Pons (tissue), 1 donor: ENCODE measurements around the gene NETO2.
"Not testable (repeated sequence)": the region's sequence is repeated elsewhere in the genome, so short reads cannot be mapped to it uniquely, and the experiment has no call there.

Experiments
- DNase-seq: peaks from one replicate; pipeline ENCODE4 v3.0.0-alpha.2; 2016; ENCODE audit warnings: low spot score

The NETO2 gene

DNA sequence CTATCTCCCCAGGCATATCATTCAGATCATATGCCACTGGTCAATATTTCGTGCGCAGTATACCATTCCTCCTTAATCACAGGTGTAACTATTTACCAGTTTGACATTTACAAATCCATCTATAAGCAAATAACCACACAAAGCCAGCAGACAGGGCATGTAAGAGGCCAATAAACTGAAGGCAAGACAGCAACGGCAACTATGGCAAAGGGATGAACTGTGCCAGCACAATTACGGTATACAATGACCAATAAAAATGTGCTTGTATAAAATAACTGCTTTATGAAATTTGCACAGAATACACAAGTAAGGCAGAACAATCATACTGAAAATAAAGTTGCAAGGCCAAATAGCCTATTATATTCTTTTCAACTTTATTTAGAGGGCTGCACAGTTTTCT, 9.2 kb downstream of the NETO2 start:
- DNase-seq = no peak

DNA sequence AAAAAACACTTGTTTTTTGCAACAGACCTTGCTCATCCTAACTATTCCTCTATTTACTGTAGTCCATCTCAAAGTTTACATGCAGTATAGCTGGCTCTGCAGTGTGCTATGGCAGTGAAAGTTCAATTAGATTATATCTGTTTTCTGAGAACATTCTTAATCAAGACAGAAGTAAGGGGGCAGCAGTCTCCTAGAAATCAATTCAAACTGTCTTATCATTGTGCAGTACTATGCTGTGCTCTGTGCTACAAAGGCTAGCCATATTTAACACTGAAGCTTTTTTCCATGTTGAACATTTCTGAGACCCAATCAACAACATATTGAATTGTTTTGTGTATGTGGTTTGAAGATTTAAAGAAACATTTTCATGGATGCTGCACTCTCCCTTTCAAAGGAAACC, 11.4 kb downstream of the NETO2 start:
- no peak for DNase-seq

DNA sequence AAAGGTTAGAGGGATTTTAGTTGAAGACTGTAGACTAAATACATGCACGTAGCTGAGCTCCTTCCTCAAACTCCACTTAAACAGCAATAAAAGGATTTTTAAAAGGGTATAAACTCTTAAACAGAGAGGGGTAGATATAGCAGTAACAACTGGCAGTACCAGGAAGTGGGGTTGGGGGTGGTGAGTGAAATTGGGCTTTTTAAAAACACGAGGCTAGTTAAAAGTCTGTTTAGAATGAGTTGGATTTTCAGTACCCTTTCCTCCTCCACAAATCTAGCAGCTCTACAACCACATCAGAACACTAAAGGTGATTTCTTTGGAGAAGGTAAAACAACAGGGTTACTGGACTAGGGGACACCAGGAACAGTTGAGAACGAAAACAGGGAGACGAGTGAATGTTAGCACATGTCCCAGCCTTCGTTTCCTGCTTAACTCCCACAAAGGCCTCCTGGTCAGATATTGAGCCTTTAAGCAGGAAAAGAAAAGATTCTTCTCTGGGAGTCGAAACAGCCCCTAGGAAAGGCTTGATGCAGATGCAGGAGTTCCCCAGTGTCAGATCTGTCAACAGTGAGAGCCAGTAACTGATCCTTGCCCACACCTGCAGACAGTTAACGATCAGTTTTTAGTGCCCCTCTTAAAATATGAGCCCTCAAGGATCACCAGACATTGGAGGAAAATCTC, 13.8 kb downstream of the NETO2 start:
- DNase-seq = no peak

DNA sequence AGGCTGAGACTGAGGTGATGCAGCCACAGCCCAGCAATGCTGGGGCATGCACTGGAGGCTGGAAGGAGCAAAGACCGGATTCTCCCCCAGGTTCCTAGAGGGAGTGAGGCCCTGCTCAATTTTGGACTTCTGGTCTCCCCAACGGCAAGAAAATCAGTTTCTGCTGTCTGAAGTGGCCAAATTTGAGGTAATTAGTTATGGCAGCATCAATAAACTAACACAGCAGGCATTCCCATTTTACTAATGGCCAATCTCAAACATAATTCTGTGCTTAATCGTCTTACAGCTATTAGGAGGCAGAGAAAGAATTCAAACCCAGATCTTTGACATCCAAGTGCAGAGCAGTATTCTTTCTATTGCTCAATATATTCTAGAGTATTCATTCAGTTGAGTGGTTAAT, 16.2 kb downstream of the NETO2 start:
- no peak for DNase-seq

DNA sequence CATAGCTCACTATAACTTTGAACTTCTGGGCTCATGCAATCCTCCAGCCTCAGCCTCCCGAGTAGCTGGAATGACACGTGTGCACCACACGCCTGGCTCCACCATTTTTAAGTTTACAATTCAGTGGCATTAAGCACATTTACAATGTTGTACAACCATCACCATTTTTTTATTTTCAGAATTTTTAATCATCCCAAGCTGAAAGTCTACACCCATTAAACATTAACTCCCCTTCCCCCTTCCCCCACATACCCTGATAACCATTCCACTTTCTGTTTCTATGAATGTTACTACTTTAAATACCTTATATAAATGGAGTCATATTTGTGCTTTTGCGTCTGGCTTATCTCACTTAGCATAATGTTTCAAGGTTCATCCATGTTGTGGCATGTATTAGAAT, 18.0 kb downstream of the NETO2 start:
- no peak for DNase-seq

DNA sequence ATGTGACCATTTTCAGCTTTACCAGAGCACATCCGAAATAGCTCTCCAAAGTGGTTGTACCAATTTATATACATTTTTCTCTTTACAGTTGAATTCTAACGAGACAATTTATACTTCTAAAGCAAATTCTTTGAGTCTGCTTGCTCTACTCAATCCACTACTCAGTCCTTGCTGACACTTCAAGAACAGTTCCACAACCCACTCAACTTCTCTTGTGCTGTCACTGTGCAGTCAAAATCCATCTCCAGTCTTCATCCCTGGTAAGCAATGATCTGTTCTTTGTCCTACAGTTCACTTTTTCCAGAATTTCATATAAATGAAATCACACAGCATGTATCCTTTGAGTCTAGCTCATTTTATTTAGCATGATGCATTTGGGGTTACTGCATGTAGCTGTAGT, 30.6 kb downstream of the NETO2 start:
- no peak for DNase-seq

DNA sequence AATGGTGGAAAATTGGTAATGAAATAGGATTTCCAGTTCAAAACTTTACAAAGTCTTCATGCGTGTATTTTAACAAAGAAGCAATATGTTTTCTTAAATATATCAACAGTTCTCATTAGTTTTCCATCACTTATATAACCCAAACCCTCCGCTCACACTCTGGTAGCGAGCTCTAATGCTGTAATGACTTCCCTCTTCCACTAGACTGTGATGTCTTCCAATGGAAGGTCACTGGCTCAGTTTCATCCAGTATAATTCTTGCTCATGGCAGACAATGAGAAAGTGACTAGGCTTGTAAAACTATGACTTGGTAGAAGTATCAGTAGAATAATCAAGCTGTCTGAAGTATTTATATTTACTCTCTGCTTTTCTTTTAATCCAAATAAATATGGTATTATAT, 32.8 kb downstream of the NETO2 start:
- no peak for DNase-seq

DNA sequence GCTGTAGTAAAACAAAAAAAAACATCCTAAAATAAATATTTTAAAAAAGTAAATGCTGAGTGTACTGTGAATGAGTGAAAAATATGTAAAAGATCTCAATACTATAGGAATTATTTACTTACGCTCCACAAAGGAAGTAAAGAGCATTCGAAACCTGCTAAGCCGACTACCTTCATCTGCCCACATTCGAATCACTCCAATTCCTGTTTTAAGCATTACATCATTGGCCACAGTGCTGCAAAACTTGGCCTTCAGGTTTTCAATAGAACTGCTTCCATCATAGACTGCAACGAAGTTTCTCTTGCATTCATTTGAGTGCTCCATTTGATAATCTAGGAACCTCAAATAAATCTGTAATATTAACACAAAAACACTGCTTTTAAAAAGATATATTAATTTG, 34.4 kb downstream of the NETO2 start:
- no peak for DNase-seq

DNA sequence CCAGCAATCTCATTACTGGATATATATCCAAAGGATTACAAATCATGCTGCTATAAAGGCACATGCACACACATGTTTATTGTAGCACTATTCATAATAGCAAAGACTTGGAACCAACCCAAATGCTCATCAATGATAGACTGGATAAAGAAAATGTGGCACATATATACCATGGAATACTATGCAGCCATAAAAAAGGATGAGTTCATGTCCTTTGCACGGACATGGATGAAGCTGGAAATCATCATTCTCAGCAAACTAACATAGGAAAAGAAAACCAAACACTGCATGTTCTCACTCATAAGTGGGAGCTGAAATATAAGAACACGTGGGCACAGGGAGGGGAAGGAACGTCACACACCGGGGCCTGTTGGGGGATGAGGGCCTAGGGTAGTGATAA, 40.8 kb downstream of the NETO2 start:
- DNase-seq = not testable (repeated sequence)

DNA sequence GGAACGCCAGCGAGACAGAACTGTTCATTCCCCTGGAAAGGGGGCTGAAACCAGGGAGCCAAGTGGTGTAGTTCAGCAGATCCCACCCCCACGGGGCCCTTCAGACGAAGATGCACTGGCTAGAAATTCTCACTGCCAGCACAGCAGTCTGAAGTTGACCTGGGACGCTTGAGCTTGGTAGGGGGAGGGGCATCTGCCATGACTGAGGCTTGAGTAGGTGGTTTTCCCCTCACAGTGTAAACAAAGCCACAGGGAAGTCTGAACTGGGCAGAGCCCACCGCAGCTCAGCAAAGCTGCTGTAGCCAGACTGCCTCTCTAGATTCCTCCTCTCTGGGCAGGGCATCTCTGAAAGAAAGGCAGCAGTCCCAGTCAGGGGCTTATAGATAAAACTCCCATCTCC, 46.6 kb downstream of the NETO2 start:
- not testable (repeated sequence) for DNase-seq

DNA sequence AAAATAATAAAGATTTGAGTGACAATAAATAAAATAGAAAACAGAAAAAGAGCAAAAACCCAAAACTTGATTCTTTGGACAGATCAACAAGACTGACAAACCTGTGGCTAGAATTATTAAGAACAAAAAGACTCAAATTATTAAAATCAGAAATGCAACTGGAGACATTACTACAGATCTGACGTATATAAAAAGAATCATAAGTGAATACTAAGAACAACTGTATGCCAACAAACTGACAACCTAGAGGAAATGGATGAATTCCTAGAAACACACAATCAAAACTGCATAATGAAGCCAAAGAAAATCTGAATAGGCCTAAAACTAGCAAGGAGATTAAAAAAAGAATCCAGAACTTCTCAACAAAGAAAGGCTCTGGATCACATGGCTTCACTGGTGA, 47.4 kb downstream of the NETO2 start:
- no peak for DNase-seq

DNA sequence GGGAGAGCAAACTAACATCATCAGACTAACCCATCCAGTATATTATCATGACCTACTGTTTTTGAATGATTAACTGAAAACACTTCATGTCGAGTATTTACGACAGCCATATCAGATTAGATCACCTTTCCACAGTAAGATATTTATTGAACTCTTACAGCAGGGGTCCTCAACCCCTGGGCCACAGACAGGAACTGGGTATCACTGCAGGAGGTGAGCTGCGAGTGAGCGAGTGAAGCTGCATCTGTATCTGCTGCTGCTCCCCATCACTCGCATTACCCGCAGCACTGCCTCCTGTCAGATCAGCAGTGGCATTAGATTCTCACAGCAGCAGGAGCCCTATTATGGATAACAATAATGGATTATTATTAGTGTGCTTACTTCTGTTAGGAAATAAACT, 59.5 kb downstream of the NETO2 start:
- DNase-seq = no peak

DNA sequence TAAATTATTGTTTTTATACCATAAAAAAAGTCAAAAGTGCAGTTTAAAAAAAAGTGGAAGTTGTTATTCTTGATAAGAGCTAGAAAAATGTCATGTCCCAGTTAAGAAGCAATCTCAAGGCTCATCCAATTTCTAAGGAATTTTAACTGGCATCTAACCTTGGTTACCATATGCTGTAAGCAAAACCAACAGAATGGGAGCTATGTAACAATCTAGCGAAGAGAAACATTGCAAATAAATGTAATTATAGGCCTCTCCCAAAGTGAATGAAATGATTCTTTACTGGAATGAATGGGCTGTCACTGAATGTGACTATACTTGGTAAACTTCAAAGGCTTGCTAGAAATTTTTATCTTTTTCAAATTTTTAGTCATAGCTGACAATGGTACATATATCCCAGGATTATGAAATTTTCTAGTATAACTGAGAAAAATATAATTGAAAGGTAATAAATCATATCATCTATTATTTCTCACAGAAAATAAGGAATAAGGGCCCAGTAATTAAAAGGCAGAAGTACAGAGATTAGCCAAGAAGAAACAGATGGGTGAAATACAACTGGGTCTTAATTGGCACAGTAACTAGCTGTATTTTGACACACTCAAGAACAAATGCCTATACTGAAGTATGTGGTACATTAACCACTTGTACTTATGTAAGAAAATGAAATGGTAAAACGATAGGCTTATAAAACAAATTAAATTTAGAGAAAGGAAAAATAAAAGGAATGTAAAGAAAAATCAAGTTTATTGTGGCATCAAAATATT, 61.5 kb downstream of the NETO2 start:
- DNase-seq = no peak

DNA sequence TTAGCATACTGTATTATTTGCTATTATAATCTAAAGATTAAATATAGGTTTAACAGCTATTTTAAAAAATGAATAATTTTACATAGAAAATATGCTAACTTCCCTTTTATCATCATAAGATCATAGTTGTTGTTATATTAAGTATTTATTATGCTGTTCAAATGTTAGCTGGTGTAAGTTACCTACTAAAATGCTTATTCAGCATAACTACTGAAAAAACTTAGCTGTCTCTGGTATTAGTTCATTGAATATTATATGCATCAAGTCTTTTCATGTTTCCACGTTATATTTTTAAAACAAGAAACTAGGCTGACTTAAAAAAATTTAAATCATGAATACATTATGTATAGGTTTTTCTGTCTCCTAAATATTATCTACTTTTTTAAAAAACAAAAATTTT, 62.6 kb downstream of the NETO2 start:
- no peak for DNase-seq

DNA sequence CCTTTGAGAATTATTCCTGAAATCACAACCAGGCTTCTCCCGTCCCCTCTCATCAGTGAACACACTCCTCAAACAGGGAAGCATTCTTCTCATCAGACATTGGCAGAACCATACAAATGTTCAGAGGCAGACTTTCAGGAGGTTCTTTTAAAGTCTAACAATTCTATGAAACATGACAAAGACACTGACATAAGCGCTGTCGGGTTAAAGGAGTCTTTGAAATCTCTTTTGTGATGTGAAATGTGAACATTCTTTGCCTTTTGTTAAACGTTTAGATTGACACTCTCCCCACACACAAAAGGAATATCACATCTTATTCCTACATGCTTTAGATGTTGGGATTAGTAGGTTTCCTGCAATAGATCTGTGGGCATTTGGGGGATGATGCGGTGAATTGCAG, 63.9 kb downstream of the NETO2 start:
- no peak for DNase-seq

DNA sequence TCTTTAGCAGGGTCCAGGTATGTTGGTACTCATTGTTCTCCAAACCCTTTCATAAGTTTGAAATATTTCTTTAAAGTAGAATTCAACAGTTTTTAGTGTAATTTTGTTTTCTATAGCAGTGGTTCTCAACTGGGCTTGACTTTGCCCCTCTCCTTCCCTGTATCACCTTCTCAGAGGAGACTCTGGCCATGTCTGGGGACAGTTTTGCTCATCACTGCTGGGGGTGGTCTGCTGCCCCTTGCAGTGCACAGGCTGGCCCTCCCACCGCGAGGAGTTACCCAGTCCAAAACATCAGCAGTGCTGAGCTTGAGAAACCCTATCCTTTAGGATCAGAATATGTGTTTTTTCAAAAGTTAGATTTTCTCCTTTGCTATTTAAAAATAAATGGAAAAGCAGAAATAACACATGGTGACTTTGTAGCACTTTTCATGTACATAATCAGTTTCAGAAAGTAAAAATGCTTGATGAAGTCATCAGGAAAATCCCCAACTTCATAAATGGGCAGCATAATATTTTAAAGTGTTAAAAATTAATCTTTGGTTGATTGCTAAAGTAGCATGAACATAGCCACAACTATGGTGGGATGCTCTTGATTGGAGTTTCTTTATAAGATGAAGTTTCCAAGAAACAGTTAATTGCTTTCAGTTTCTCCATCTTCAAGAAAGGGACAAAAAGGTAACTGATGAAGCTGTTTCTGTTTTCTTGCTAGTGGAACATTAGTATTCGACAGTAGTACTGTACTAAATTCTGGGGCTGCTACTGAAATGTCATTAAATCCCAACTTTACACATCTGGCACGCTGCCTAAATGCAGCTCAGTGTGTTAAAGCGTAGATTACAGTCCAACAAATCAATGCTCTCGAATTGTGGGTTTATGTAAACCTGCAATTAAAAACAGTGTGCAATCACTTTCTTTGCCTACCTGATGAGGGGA, 70.3 kb downstream of the NETO2 start:
- no peak for DNase-seq

DNA sequence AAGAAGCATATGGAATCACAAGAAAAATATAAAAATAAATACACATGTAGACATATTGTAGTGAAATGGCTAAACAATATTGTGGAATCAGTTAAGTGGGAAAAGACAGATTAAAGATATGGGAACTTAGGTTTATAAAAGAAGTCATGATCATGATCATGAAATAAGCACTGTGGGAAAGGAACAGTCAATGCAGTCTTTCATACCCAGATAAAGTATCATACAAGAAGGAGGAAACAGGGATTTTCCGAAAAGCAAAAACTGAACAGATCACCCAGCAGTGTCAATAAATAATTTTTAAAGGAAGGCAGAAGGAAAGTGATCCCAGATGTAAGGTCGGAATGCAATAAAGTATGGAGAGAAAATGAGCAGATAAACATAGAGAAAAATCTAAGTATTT, 71.6 kb downstream of the NETO2 start:
- DNase-seq = no peak

DNA sequence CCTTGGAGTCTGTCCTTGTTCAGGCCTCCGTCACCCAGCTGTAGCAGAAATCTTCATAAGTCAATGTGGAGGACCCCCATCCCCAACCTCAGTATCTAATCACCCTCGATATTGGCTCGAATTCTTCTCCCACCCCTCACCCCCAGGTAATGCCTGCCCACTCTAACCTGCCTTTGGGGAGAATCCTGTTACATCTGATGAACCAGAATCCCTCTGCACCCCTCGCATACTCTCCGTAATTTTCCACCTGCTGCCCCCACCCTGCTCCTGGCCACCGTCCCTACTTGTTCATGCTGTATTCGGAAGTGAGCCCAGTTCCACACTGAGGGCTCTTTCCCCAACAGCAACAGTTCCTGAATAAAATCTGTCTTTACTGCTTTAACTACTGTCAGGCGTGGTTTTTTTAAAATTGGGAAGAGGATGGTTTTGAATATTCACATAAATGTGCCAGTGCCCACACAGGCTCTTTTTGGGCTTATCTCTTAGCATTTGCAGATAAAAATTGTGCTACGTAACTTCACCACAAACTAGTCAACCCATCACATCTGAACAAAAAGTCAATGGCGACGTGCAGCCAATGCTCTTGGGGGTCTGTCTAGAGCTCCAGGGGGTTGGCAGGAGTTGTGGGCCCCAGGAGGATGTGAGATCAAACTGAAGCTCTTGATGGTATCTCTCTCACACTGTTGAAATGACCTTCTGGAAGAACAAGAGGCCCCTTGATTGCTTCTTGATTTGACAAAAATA, 73.7 kb downstream of the NETO2 start:
- DNase-seq = no peak

DNA sequence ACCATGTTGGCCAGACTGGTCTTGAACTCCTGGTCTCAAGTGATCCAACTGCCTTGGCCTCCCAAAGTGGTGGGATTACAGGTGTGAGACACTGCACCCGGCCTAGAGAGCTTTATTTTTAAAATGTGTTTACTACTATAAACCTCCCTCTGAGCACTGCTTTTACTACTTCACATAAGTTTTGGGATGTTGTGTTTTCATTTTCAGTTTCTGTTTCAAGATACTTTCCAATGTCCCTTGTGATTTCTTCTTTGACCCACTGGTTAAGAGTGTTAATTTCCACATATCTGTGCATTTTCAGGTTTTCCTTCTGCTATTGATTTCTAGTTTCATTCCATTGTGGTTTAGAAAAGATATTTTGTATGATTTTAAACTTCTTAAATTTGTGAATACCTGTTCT, 74.4 kb downstream of the NETO2 start:
- DNase-seq = no peak

DNA sequence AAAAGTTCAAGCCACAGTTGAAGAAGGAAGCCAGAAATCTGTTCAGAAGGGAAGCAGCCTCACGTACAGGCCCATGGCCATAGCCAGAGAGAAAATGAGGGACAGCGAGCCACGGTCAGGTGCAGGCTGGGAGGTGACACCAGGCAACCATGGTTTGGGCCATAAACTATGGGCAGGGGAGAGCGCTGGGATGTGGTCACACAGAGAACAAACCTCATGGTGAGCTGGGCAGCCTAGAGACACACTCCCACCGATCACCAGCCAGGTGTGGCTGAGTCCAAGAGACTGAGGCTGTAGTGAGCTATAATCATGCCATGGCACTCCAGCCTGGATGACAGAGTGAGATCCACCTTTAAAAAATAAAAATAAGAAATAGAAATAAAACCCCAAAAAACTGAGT, 76.5 kb downstream of the NETO2 start:
- no peak for DNase-seq

DNA sequence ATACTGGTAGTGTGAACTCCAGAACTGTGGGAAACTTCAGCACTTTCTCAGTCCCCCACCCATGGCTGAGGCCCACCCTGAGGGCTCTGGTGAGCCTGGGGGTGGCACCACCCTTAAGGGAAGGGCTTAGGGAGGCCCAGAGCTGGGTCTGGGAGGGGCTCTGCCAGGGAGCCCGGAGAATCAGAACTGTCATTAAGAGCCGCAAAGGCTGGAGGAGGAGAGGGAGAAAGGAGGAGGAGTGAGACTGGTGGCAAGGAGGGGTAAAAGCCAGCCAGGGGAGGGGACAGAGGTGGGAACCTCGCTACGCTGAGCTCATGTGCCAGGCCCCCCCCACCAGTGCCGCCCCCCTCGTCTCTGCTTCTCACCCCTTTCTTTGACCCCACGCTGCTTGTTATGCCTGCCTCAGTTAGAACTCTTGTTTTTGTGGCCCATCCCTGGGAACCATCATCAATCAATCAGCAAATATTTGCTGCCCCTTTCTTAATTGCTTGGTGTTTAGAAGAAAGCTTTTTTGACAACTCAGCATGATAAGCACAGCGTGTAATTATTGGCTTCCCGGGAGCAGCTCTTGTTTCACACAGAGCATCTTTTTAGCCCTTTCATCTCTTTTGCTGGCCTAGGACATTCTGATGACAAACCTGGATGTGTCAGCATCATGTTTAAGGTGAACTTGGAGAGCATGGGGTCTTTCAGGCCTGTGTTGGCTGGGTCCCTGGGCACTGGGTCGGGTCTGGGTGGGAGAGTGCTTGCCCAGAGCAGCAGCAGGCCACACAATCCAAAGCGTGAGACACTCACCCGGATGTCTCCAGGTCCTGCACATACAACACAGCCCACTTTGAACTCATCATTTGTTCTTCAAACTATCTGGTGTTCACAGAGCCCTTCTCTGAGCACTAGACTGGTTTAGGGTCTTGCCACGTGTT, 77.7 kb downstream of the NETO2 start:
- DNase-seq = no peak
